ENCODE measurements around the gene SOS2. TPM values are rescaled to one million over a fixed set of nuclear protein-coding genes. Genes with fewer than 3 reads are reported as not detected.

SOS2 gene
- total and polyA plus RNA-seq, 10 of the 15 experiments (the other 5 are each of a cell fraction or from before 2014, with no cell fraction given) = 2.1 to 16.8 (median 8.4) TPM

- TF ChIP-seq SKIL (IDR thresholded peaks at IDR 0.05; ENCODE audit: low read depth, poor library complexity, severe bottlenecking) (no peak), ZBTB33 (IDR thresholded peaks at IDR 0.05) (no peak)
These were observed 140.0 kb downstream of the SOS2 start (continued) for GRCh38 chr14:50091240-50091913.

- Histone ChIP-seq H3K27ac (ENCODE audit: control insufficient read depth, insufficient read depth) (no peak overlapping the region), H3K4me1 (ENCODE audit: control insufficient read depth, insufficient read depth, low read length) (peaks cover 39% of the 10 kb centered on the region), H3K79me2 (ENCODE audit: control insufficient read depth, insufficient read depth, low read length) (no peaks in the 10 kb centered on the region; the same call in 1 of the 2 replicates), H4K20me1 (ENCODE audit: control insufficient read depth, insufficient read depth) (no peaks in the 10 kb centered on the region), H3K4me2 (ENCODE audit: control insufficient read depth, insufficient read depth) (no peak overlapping the region), H3K4me3 (no peak overlapping the region), H3K9ac (ENCODE audit: control insufficient read depth, insufficient read depth, low read length) (no peak overlapping the region), H2AFZ (ENCODE audit: control insufficient read depth, low read depth, low read length) (no peak overlapping the region), H3K9me3 (replicated peaks; ENCODE audit: control insufficient read depth, insufficient read depth, low read length) (no peaks in the 10 kb centered on the region), H3K36me3 (ENCODE audit: control insufficient read depth in 2 of 2, insufficient read depth in 2 of 2, low read length in 1 of 2) (no peaks in the 10 kb centered on the region), H3K27me3 (replicated peaks in 1 of 2; ENCODE audit: control insufficient read depth in 2 of 2, insufficient read depth in 2 of 2, low read length in 1 of 2) (no peaks in the 10 kb centered on the region)
- FAIRE-seq = no peak
- POLR2A ChIA-PET = interaction anchor here (0.5 to 2.2 kb wide), 3 partner anchors 220 to 231 kb away, joined by 6 to 15 read pairs (median 8); no protein-coding TSS in a partner anchor
- intact Hi-C loops (cut with micrococcal nuclease; ENCODE audit: unreplicated experiment) = no loop called here
- BruUV-seq (replicated peaks) = no TSS peak
- CTCF ChIA-PET = interaction anchor here (0.9 to 6.2 kb wide), 5 partner anchors 13 to 227 kb away, joined by 3 to 41 read pairs (median 16); no protein-coding TSS in a partner anchor
- DNase-seq (ENCODE audit: low read depth, low spot score) = no peak
- WGBS (ENCODE audit: insufficient coverage, insufficient replicate concordance, low lambda C conversion rate, missing lambda C conversion rate) = 93% methylated on average over 5 of the region's 5 CpGs
- in situ Hi-C loops (cut with MboI) = no loop called here
- RAD21 ChIA-PET (ENCODE audit: unreplicated experiment) = interaction anchor here (4.5 to 5.5 kb wide), 3 partner anchors 51 to 220 kb away, joined by 36 to 73 read pairs (median 52); no protein-coding TSS in a partner anchor
- SMC1A ChIA-PET (ENCODE audit: uncharacterized antibody, unreplicated experiment) = interaction anchor here (1.0 to 5.6 kb wide), 4 partner anchors 14 to 222 kb away, joined by 3 to 69 read pairs (median 46); no protein-coding TSS in a partner anchor
- no peak for ATAC-seq
- TF ChIP-seq ZNF207 (IDR thresholded peaks at IDR 0.05; ENCODE audit: borderline replicate concordance) (no peak), ZBED1 (IDR thresholded peaks at IDR 0.05; ENCODE audit: borderline replicate concordance) (no peak), IRF5 (IDR thresholded peaks at IDR 0.05; ENCODE audit: borderline replicate concordance) (no peak), PRDM15 (CRISPR knock-in tag; IDR thresholded peaks at IDR 0.05) (no peak), SIX5 (IDR thresholded peaks at IDR 0.05; ENCODE audit: low read depth, low read length, severe bottlenecking) (no peak), NR2C2 (IDR thresholded peaks at IDR 0.05; ENCODE audit: borderline replicate concordance, control insufficient read depth, insufficient read length, low read depth) (no peak), MAX (IDR thresholded peaks at IDR 0.05; ENCODE audit: low read depth, low read length) (no peak), HDGF (IDR thresholded peaks at IDR 0.05) (no peak), NR2F1 (conservative IDR thresholded peaks at IDR 0.05) (no peak), CBFB (IDR thresholded peaks at IDR 0.05; ENCODE audit: low read depth) (no peak)
These were observed 142.2 kb downstream of the SOS2 start for GRCh38 chr14:50089208-50089607.
